ENCODE results near the gene PFKFB4.

Gene PFKFB4

GRCh38 chr3:48595526-48596121, 39.0 kb upstream of the PFKFB4 start:
- no peak overlapping the region for H2AFZ ChIP-seq (ENCODE audit: low read depth, low read length, severe bottlenecking)
- no peaks in the 10 kb centered on the region for H3K9me2 ChIP-seq (replicated peaks; ENCODE audit: insufficient read depth, low read length)
- no peaks in the 10 kb centered on the region for H3K79me2 ChIP-seq (ENCODE audit: insufficient read depth, low read length)
- no peaks in the 10 kb centered on the region for H3F3A ChIP-seq (ENCODE audit: insufficient read depth)
- no peaks in the 10 kb centered on the region for H3K27me3 ChIP-seq (ENCODE audit: low read length)
- H3K9ac ChIP-seq (ENCODE audit: low read length) = no peak overlapping the region
- no peaks in the 10 kb centered on the region for H3K36me3 ChIP-seq (ENCODE audit: low read length)
- TF ChIP-seq, protein P1, sequence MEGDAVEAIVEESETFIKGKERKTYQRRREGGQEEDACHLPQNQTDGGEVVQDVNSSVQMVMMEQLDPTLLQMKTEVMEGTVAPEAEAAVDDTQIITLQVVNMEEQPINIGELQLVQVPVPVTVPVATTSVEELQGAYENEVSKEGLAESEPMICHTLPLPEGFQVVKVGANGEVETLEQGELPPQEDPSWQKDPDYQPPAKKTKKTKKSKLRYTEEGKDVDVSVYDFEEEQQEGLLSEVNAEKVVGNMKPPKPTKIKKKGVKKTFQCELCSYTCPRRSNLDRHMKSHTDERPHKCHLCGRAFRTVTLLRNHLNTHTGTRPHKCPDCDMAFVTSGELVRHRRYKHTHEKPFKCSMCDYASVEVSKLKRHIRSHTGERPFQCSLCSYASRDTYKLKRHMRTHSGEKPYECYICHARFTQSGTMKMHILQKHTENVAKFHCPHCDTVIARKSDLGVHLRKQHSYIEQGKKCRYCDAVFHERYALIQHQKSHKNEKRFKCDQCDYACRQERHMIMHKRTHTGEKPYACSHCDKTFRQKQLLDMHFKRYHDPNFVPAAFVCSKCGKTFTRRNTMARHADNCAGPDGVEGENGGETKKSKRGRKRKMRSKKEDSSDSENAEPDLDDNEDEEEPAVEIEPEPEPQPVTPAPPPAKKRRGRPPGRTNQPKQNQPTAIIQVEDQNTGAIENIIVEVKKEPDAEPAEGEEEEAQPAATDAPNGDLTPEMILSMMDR (IDR thresholded peaks at IDR 0.05; ENCODE audit: insufficient read depth, low read length, poor library complexity, severe bottlenecking) = no peak
- no peak for TF ChIP-seq EZH2phosphoT487 (conservative IDR thresholded peaks at IDR 0.05; ENCODE audit: low read length)
- no peak overlapping the region for H3K4me2 ChIP-seq (ENCODE audit: low read depth, low read length, poor library complexity, severe bottlenecking)
- H3K4me3 ChIP-seq (ENCODE audit: insufficient read depth, low read length, poor library complexity, severe bottlenecking) = no peak overlapping the region
- no peaks in the 10 kb centered on the region for H4K20me1 ChIP-seq (ENCODE audit: low read depth, low read length)
- H3K9me3 ChIP-seq (ENCODE audit: insufficient read depth, low read length) = no peaks in the 10 kb centered on the region
- H3K27ac ChIP-seq (ENCODE audit: low read depth, low read length) = no peak overlapping the region

DNA sequence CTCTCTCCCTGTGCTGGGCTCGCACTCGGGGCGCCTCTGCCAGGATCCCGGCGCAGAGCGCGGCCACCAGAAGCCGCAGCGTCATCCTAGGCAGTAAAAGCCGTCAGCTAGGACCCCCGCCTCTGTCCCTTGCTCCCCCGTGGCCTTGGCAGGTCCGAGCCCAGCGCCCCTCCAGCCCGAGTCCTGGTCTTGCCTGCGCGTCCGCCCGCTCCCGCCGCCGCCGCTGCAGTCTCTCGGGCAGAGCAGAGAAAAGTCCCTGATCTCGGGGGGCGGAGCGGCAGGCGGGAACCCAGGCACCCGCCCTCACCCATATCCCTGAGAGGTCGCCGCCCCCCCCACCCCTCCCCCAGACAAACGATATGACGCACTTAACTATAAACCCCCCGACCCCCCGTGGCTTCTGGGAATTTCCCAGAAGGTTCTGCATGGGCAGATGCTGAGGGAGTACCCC, 38.5 kb upstream of the PFKFB4 start, which contains the start of gene COL7A1:
Gene COL7A1, minus strand, starts transcription at position 255 of the 451 bp plus-strand sequence. Its CDS starts 170 bp downstream, at position 85.
- no peak within 1 kb of the TSS for H3K27ac ChIP-seq (ENCODE audit: low read depth, low read length)
- TF ChIP-seq, protein P1 (IDR thresholded peaks at IDR 0.05; ENCODE audit: insufficient read depth, low read length, poor library complexity, severe bottlenecking) = no peak
- H3K79me2 ChIP-seq (ENCODE audit: insufficient read depth, low read length) = no peaks in the 10 kb centered on the region
- no peak within 1 kb of the TSS for H2AFZ ChIP-seq (ENCODE audit: low read depth, low read length, severe bottlenecking)
- no peaks in the 10 kb centered on the region for H3K36me3 ChIP-seq (ENCODE audit: low read length)
- no peaks in the 10 kb centered on the region for H3K9me3 ChIP-seq (ENCODE audit: insufficient read depth, low read length)
- H3K9me2 ChIP-seq (replicated peaks; ENCODE audit: insufficient read depth, low read length) = no peaks in the 10 kb centered on the region
- H3K27me3 ChIP-seq (ENCODE audit: low read length) = no peaks in the 10 kb centered on the region
- H3K9ac ChIP-seq (ENCODE audit: low read length) = no peak within 1 kb of the TSS
- H3K4me2 ChIP-seq (ENCODE audit: low read depth, low read length, poor library complexity, severe bottlenecking) = no peak within 1 kb of the TSS
- H4K20me1 ChIP-seq (ENCODE audit: low read depth, low read length) = no peaks in the 10 kb centered on the region
- H3F3A ChIP-seq (ENCODE audit: insufficient read depth) = no peaks in the 10 kb centered on the region
- H3K4me3 ChIP-seq (ENCODE audit: insufficient read depth, low read length, poor library complexity, severe bottlenecking) = no peak within 1 kb of the TSS

DNA sequence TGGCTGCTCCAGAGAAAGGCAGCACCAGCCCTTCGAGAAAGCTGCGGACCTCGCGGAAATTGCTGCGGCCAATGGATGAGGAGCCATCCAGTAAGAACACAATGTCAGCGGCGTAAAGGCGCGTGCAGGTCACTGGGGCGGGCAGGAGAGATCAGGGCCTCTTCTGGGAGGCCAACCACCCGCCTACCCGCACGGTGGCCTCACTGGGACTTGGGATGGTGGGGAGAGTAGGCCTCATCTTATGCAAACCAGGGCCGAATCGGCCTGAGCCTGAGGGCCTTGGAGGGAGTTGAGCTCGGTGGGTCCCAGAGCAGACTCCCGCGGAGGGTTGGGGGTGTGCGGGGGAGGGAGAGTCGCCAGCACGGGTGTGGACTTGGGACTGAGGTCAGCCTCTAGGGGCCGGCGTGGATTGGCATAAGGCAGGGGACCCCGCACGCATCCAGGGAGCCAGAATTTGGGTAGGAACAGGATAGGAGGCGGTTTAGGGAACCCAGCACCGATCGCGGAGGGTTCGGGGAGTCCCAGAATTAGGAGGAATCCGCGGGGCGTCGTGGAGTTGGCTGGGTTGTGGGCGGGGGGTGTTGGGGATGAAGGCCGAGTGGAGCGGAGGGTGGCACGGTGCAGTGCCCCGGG, 37.9 kb upstream of the PFKFB4 start:
- Histone ChIP-seq H2AFZ (ENCODE audit: low read depth, low read length, severe bottlenecking) (no peak overlapping the region), H4K20me1 (ENCODE audit: low read depth, low read length) (no peaks in the 10 kb centered on the region), H3K27ac (ENCODE audit: low read depth, low read length) (no peak overlapping the region), H3K4me3 (ENCODE audit: insufficient read depth, low read length, poor library complexity, severe bottlenecking) (no peak overlapping the region), H3K4me2 (ENCODE audit: low read depth, low read length, poor library complexity, severe bottlenecking) (no peak overlapping the region), H3K79me2 (ENCODE audit: insufficient read depth, low read length) (no peaks in the 10 kb centered on the region), H3K36me3 (ENCODE audit: low read length) (no peaks in the 10 kb centered on the region), H3K27me3 (ENCODE audit: low read length) (no peaks in the 10 kb centered on the region), H3K9ac (ENCODE audit: low read length) (no peak overlapping the region), H3K9me2 (replicated peaks; ENCODE audit: insufficient read depth, low read length) (no peaks in the 10 kb centered on the region), H3K9me3 (ENCODE audit: insufficient read depth, low read length) (no peaks in the 10 kb centered on the region), H3F3A (ENCODE audit: insufficient read depth) (no peaks in the 10 kb centered on the region)
- TF ChIP-seq, protein P1 (IDR thresholded peaks at IDR 0.05; ENCODE audit: insufficient read depth, low read length, poor library complexity, severe bottlenecking) = no peak
- no peak for TF ChIP-seq EZH2phosphoT487 (conservative IDR thresholded peaks at IDR 0.05; ENCODE audit: low read length)

Data from SU-DHL-6 (cell line).